HPDE6-E6E7 (cell line): Measurements from ENCODE around the gene PRKAA1.
A peak's percentile ranks its signal among the peaks of the same experiment; 100 is the strongest.
"Not testable (repeated sequence)": the region's sequence is repeated elsewhere in the genome, so short reads cannot be mapped to it uniquely, and the experiment has no call there.

Source experiments
- DNase-seq: peaks from one replicate; pipeline ENCODE4 v3.0.0; 2011; ENCODE audit warnings: missing footprints; ENCODE audit errors: extremely low spot score

Gene PRKAA1

DNA sequence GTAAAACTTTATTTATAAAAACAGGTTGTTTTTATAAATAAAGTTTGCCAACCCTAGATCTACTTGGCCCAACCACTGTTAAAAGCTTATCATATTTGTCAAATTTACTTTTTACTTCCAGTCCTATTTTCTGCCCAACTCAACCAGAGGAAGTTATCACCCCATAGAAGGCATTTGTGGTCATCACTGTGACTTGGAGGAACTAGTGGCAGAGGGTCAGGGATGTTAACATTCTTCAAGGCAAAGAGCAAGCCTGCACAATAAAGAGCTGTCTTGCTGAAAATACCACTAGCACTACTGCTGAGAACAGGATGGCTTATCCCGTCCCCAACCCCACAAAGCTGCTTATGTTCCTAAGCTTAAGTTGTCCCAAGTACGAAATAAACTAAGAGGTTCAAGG lies 64.7 kb downstream of the PRKAA1 start:
- no peak for DNase-seq

- DNase-seq = not testable (repeated sequence)
Observed at GRCh38 chr5:40722497-40722911, 75.7 kb downstream of the PRKAA1 start.

DNA sequence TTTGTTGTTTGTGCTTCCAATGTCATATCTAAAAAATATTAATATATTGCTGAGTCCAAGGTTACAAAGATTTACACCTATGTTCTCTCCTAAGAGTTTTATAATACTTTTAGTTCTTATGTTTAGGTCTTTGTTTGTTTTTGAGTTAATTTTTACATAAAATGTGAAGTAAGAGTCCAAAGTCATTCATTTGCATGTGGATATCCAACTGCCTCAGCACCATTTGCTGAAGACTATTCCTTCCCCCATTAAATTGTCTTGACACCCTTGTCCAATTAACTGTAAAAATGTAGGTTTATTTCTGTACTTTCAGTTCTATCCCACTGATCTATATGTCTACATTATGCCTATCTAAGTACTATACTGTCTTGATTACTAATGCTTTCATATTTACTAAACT lies 78.1 kb downstream of the PRKAA1 start:
- DNase-seq = no peak

GRCh38 chr5:40717281-40717680 lies 80.9 kb downstream of the PRKAA1 start:
- DNase-seq = no peak

DNA sequence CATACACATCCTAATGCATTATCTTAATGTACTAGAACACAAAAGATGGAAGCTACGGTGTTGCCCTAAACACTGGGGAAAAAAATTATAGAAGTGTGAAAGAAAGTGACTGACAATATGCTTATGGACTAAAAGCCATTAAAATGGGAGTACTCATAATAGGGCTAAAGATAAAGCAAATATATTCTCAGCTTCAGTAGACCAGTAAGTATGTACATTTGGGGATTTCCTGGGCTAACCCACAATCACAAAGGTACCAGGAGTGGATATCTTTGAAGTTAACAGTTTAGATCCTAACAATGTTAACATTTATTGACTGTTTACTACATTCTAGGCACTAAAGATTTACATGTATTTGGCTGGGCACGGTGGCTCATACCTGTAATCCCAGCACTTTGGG lies 81.6 kb downstream of the PRKAA1 start:
- no peak for DNase-seq

DNA sequence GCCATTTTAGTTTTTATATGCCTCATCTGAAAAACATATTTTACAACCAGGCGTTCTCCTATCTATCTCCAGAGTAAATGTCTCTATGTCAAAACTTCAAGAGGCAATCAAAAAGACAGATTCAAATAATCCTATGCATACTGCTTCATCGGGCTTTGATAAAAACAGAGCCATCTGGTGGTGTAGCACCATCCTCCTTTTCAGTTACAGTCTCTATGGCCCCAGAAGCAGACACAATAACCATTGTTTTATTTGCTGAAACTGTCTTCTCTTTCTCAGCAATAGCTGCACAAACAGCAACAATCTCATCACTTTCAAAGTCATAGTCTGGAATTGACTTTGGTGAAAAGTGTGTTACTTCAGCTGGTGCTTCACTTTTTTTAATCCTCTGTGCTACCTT lies 82.2 kb downstream of the PRKAA1 start:
- DNase-seq = peak; percentile 14

- no peak for DNase-seq
Observed at GRCh38 chr5:40714001-40714400, 84.2 kb downstream of the PRKAA1 start.

GRCh38 chr5:40710575-40710974 lies 87.6 kb downstream of the PRKAA1 start:
- not testable (repeated sequence) for DNase-seq
